GM12891 (cell line): ENCODE data around the gene ATG7.

ENCODE experiments used
- DNase-seq: peaks from one replicate; pipeline ENCODE4 v3.0.0; 2011; ENCODE audit warnings: low spot score; ENCODE audit not compliant: insufficient read length
- FAIRE-seq: peaks from 2 replicates; lab custom pipeline; 2011; peaks lifted over from hg19 to GRCh38; lab: Jason Lieb, UNC
- PAX5 ChIP-seq: IDR thresholded peaks from 2 replicates; pipeline ENCODE4 v1.6.1; 2011; ENCODE audit warnings: low read length, moderate library complexity, mild to moderate bottlenecking; ENCODE audit not compliant: insufficient read depth, severe bottlenecking
- POLR2A ChIP-seq: IDR thresholded peaks from 2 replicates; pipeline ENCODE4 v1.6.1; 2011; ENCODE audit warnings: low read depth, low read length, control low read depth
- POLR2AphosphoS5 ChIP-seq: IDR thresholded peaks from 2 replicates; pipeline ENCODE4 v1.6.1; 2011; ENCODE audit warnings: low read depth, low read length, control low read depth
- POU2F2 ChIP-seq: IDR thresholded peaks from 2 replicates; pipeline ENCODE4 v1.6.1; 2011; ENCODE audit warnings: low read depth, mild to moderate bottlenecking, control low read depth, low read length, moderate library complexity
- SPI1 ChIP-seq: IDR thresholded peaks from 2 replicates; pipeline ENCODE4 v1.6.1; 2011; ENCODE audit warnings: low read depth, low read length, control low read depth
- TAF1 ChIP-seq: IDR thresholded peaks from 2 replicates; pipeline ENCODE4 v1.6.1; 2011; ENCODE audit warnings: low read depth, low read length, control low read depth

ATG7 gene

GRCh38 chr3:11411956-11412355 lies 139.8 kb downstream of the ATG7 start:
- DNase-seq (no peak), FAIRE-seq (no peak)
- TF ChIP-seq POLR2A (no peak), POLR2AphosphoS5 (no peak)

GRCh38 chr3:11413071-11413470 lies 140.9 kb downstream of the ATG7 start:
- TF ChIP-seq TAF1 (no peak), POLR2A (no peak), POLR2AphosphoS5 (no peak), POU2F2 (no peak), SPI1 (no peak), PAX5 (no peak)
- FAIRE-seq: no peak
- DNase-seq: no peak

- FAIRE-seq (no peak), DNase-seq (no peak)
- no peak for TF ChIP-seq POLR2AphosphoS5
- TF ChIP-seq PAX5: no peak
- TF ChIP-seq TAF1: no peak
- TF ChIP-seq SPI1: no peak
- TF ChIP-seq POLR2A: no peak
- no peak for TF ChIP-seq POU2F2
Observed at GRCh38 chr3:11415099-11415498, 142.9 kb downstream of the ATG7 start.

- FAIRE-seq (no peak), DNase-seq (no peak)
- TF ChIP-seq POLR2AphosphoS5: no peak
- TF ChIP-seq POU2F2: no peak
- TF ChIP-seq TAF1: no peak
- TF ChIP-seq POLR2A: no peak
- TF ChIP-seq PAX5: no peak
- no peak for TF ChIP-seq SPI1
Observed at GRCh38 chr3:11420066-11420465, 147.9 kb downstream of the ATG7 start.

GRCh38 chr3:11422291-11422690 lies 150.1 kb downstream of the ATG7 start:
- DNase-seq (no peak), FAIRE-seq (no peak)
- TF ChIP-seq SPI1: no peak
- no peak for TF ChIP-seq POLR2A
- TF ChIP-seq PAX5: no peak
- no peak for TF ChIP-seq POU2F2
- TF ChIP-seq POLR2AphosphoS5: no peak
- TF ChIP-seq TAF1: no peak

GRCh38 chr3:11423868-11424267 lies 151.7 kb downstream of the ATG7 start:
- FAIRE-seq (no peak), DNase-seq (no peak)
- no peak for TF ChIP-seq PAX5
- no peak for TF ChIP-seq TAF1
- no peak for TF ChIP-seq POLR2A
- no peak for TF ChIP-seq POLR2AphosphoS5
- TF ChIP-seq SPI1: no peak
- TF ChIP-seq POU2F2: no peak

GRCh38 chr3:11424277-11424676 lies 152.1 kb downstream of the ATG7 start:
- no peak for DNase-seq
- TF ChIP-seq PAX5 (no peak), TAF1 (no peak), POU2F2 (no peak), SPI1 (no peak), POLR2A (no peak), POLR2AphosphoS5 (no peak)
- FAIRE-seq: no peak

GRCh38 chr3:11430207-11430606 lies 158.0 kb downstream of the ATG7 start:
- DNase-seq: no peak
- FAIRE-seq: no peak
- TF ChIP-seq SPI1 (no peak), PAX5 (no peak), POLR2AphosphoS5 (no peak), POU2F2 (no peak), POLR2A (no peak), TAF1 (no peak)

- DNase-seq (no peak), FAIRE-seq (no peak)
- TF ChIP-seq SPI1: no peak
- no peak for TF ChIP-seq POLR2A
Observed at GRCh38 chr3:11430624-11431023, 158.4 kb downstream of the ATG7 start.

- FAIRE-seq: no peak
- no peak for TF ChIP-seq POU2F2
- TF ChIP-seq SPI1: no peak
- TF ChIP-seq TAF1: no peak
- no peak for TF ChIP-seq PAX5
- no peak for TF ChIP-seq POLR2A
- TF ChIP-seq POLR2AphosphoS5: no peak
- DNase-seq: no peak
Observed at GRCh38 chr3:11431319-11431718, 159.1 kb downstream of the ATG7 start.
